GDM1 (cell line): ENCODE measurements around the gene ZDHHC16.

Source experiments
- DNase-seq: peaks from one replicate; lab custom pipeline; 2025; lab: John Stamatoyannopoulos, UW

The ZDHHC16 gene

GRCh38 chr10:97479939-97480338 is 34.0 kb downstream of the ZDHHC16 start:
- no peak for DNase-seq

- DNase-seq = no peak
Measured at GRCh38 chr10:97481071-97481470, 35.1 kb downstream of the ZDHHC16 start.

GRCh38 chr10:97482381-97482780 is 36.4 kb downstream of the ZDHHC16 start:
- DNase-seq = no peak

DNA sequence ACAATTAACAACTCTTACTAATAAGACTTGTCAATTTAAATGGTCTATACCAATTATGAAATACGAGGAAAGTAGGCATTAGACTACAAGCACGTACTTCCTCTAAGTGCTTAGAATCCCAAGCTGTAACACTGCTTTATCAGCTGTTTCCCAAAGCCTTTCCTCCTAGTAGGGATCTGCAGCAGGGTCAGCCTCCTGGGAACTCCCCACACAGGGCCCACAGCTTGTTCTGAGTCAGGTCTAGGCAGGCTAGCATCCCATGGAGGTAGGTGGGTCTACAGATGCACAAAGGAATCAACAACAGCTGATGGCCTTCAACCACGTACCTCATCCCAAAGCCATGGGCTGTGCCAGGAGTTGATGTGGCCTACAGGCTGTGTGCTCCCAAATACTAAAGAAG is 37.5 kb downstream of the ZDHHC16 start:
- DNase-seq = no peak

GRCh38 chr10:97483921-97484320 is 37.9 kb downstream of the ZDHHC16 start:
- DNase-seq = no peak

GRCh38 chr10:97485647-97486281 is 39.8 kb downstream of the ZDHHC16 start:
- DNase-seq = no peak

DNA sequence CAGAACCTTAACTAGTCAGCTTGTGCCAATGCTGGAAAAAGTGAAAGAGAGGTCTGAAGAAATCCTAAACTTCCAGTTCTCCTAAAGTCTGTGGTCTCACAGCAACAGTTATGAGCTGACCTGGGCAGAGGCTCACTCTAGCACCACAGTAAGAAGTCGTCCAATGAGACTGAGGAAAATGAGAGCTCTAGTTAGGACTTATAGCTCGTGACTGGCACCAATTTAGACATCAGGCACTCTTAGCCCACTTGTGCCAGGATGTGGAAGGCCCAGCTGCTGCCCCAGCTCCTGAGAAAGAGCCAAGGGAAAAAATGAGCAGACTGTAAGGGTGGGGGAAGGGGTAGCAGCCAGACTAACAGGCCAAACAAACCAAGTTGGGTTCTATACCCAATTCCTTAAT is 44.6 kb downstream of the ZDHHC16 start:
- no peak for DNase-seq

- no peak for DNase-seq
Measured at GRCh38 chr10:97494151-97494550, 48.2 kb downstream of the ZDHHC16 start.

DNA sequence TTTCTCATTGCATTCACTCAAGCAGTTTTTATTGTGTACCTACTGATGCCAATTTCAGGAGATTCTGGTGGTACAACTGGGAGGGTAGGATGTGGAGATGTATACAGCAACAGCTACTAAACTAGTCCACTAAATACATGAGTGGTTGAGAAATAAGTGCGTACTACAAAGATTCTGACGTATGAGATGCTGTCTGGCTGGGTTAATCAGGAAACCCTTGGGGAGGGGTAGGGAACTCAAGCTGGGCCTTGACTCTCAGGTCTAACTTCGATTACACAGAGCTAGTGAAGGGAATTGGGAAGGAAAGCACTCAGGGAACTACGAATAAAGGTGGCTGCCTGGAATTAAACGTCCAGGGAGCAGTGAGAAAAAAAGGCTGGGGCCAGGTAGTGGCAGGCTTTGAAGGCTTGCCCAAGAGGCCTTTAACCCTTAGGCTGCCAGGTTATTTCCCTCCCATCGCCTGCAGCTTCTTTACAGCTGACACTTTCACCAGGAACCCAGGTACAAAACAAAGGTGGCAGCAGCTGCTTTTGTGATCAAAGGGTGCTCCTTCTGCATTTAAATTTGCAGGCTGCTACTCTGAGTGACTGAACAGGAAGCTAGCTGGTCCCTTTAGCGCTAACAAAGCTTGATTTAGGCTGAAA is 49.0 kb downstream of the ZDHHC16 start:
- DNase-seq = no peak

GRCh38 chr10:97497572-97498075 is 51.6 kb downstream of the ZDHHC16 start:
- peak; percentile 62 for DNase-seq

GRCh38 chr10:97498076-97498840 is 52.3 kb downstream of the ZDHHC16 start, which contains the start of gene MMS19:
MMS19 (minus strand) TSS chr10:97498422; CDS start chr10:97498384, 38 bp downstream.
- DNase-seq = peak; percentile 98

GRCh38 chr10:97498841-97499560 is 53.0 kb downstream of the ZDHHC16 start, which contains the start of gene UBTD1:
UBTD1 (plus strand) TSS chr10:97498924; CDS start chr10:97499204, 280 bp downstream.
- DNase-seq = no peak

DNA sequence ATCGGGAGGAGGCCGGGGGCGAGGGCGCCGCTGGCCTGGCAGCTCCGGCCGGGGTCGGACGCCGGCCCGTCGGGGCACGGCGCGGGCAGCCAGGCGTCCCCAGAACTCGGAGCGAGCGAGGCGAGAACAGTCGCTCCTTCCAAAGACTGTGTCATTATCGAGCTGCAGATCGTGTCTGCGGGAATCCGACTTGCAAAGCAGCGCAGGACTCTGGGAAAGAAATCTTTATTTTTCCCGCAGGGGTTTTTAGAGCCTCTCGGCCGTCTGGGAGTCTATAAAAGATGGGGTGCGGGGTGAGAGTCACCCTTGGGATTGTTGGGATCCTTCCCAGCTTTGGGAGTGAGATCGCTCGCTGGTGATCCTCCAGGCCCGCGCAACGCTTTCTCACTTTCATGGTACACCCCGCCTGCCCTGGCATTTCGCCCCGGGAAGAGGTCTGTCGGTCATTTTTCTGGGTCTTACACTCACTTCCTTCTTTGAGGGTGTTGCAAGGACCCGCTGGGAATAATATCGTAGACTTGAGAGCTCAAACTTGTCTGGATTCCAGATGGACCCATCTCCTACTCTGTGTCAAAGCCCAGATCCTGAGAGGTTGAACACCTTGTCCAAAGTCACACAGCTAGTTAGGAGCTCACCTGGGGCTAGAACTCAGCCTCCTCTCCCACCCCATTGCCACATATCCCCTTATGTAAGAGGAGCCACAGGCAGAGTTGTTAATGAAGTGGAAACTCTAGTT is 53.8 kb downstream of the ZDHHC16 start:
- DNase-seq = no peak

GRCh38 chr10:97500297-97500575 is 54.3 kb downstream of the ZDHHC16 start:
- no peak for DNase-seq

DNA sequence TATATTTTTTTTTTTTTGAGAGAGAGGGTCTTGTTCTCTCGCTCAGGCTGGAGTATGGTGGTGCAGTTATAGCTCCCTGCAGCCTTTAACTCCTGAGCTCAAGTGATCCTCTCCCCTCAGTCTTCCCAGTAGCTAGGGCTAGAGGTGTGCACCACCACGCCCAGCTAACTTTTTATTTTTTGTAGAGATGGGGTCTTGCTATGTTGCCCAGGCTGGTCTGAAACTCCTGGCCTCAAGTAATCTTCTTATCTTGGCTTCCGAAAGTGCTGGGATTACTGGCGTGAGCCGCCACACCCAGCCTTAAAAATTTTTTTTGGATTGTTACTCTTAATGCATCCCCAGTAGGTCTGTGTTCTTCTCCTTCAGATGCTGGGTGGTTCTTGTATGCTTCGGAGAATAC is 56.9 kb downstream of the ZDHHC16 start:
- no peak for DNase-seq

- no peak for DNase-seq
Measured at GRCh38 chr10:97503406-97503805, 57.4 kb downstream of the ZDHHC16 start.

- no peak for DNase-seq
Measured at GRCh38 chr10:97505152-97505551, 59.2 kb downstream of the ZDHHC16 start.

- DNase-seq = no peak
Measured at GRCh38 chr10:97506199-97506991, 60.4 kb downstream of the ZDHHC16 start.
